Breast epithelium (tissue), 4 donors: ENCODE results near the gene MRTFA. TPM values are rescaled to one million over a fixed set of nuclear protein-coding genes. Genes with fewer than 3 reads are reported as not detected.
A peak's percentile ranks its signal among the peaks of the same experiment; 100 is the strongest.
"Not testable (repeated sequence)": the region's sequence is repeated elsewhere in the genome, so short reads cannot be mapped to it uniquely, and the experiment has no call there.

Experiments used
- DNase-seq, 2 donors: peaks; one replicate each; pipeline ENCODE4 v3.0.0-alpha.2; 2019; ENCODE audit warnings: low spot score in 2 of 2
- H3K27ac ChIP-seq, 2 donors: fragments of 200-600 bp; sonication (generic) in 1 of 2; one replicate each; pipeline ENCODE4 v1.5.1; 2016 to 2019; ENCODE audit warnings: mild to moderate bottlenecking in 1 of 2
- H3K27me3 ChIP-seq, 2 donors: fragments of 200-600 bp; sonication (generic) in 1 of 2; one replicate each; pipeline versions ENCODE4 v1.5.1 to v1.6.0; 2017 to 2019; ENCODE audit warnings: control low read depth in 1 of 2, mild to moderate bottlenecking in 1 of 2
- H3K36me3 ChIP-seq: fragments of 200-600 bp; one replicate; pipeline ENCODE4 v1.5.1; 2019
- H3K4me1 ChIP-seq, 2 donors: fragments of 200-600 bp; sonication (generic); one replicate each; pipeline ENCODE4 v1.5.1; 2016 to 2019; ENCODE audit warnings: control low read depth in 1 of 2
- H3K4me3 ChIP-seq, 3 donors: fragments of 200-600 bp; sonication (generic); 1 replicate in 2 of 3; 2 replicates in 1 of 3; pipeline ENCODE4 v1.5.1; 2016 to 2019; ENCODE audit warnings: mild to moderate bottlenecking in 3 of 3, moderate library complexity in 2 of 3
- H3K9me3 ChIP-seq, 2 donors: fragments of 200-600 bp; sonication (generic) in 1 of 2; one replicate each; pipeline ENCODE4 v1.5.1; 2016 to 2019; ENCODE audit warnings: control low read depth in 1 of 2
- CTCF ChIP-seq, 3 donors: fragments of 450-650 bp; IDR thresholded peaks; one replicate each; pipeline ENCODE4 v1.5.1; 2016 to 2017; ENCODE audit warnings: antibody characterized with exemption in 3 of 3, mild to moderate bottlenecking in 3 of 3, moderate library complexity in 3 of 3
- POLR2A ChIP-seq: fragments of 450-650 bp; IDR thresholded peaks from one replicate; pipeline ENCODE4 v1.6.1; 2016; ENCODE audit warnings: antibody characterized with exemption, mild to moderate bottlenecking, moderate library complexity
- POLR2AphosphoS5 ChIP-seq, 3 donors: sonication (generic); formaldehyde crosslinking; IDR thresholded peaks; one replicate each; pipeline ENCODE4 v1.6.1; 2017; ENCODE audit warnings: antibody characterized with exemption in 3 of 3
- intact Hi-C: fragments of 100-400 bp; cut with DNase I; formaldehyde crosslinking; loops from one replicate; pipeline ENCODE4 v1.15.1; 2023; ENCODE audit warnings: low total_unique reads
- total RNA-seq, 3 donors: library from RNA; depleted of rRNA; stranded (reverse); fragments of >200 nt; gene quantifications; one replicate each; pipeline ENCODE4 v1.1.0, GENCODE V29; 2016

MRTFA gene
- total RNA-seq, 3 donors from 2014 or later: 47.0 to 69.2 (median 65.7) TPM

GRCh38 chr22:40603088-40603605, 33.4 kb downstream of the MRTFA start:
- peaks cover 4 to 8% of the 10 kb centered on the region in 2 donors for H3K4me1 ChIP-seq
- DNase-seq: no peak
- no peak for TF ChIP-seq CTCF (IDR thresholded peaks at IDR 0.05)
- TF ChIP-seq POLR2AphosphoS5 (IDR thresholded peaks at IDR 0.05): no peak
- no peak for TF ChIP-seq POLR2A
- H3K36me3 ChIP-seq: no peaks in the 10 kb centered on the region
- peak overlapping the region; percentile 10 to 66 for H3K27ac ChIP-seq
- no peaks in the 10 kb centered on the region for H3K27me3 ChIP-seq
- no peak overlapping the region for H3K4me3 ChIP-seq
- intact Hi-C loops: no loop called here
- H3K9me3 ChIP-seq: no peaks in the 10 kb centered on the region

- H3K4me1 ChIP-seq: peaks cover 4 to 8% of the 10 kb centered on the region in 2 donors
- intact Hi-C loops: no loop called here
Measured at GRCh38 chr22:40602231-40602630, 34.3 kb downstream of the MRTFA start.

GRCh38 chr22:40599731-40600130, 36.8 kb downstream of the MRTFA start:
- TF ChIP-seq POLR2AphosphoS5 (IDR thresholded peaks at IDR 0.05): no peak
- TF ChIP-seq POLR2A: no peak
- no peak for TF ChIP-seq CTCF (IDR thresholded peaks at IDR 0.05)
- Histone ChIP-seq H3K36me3 (no peaks in the 10 kb centered on the region), H3K4me3 (no peak overlapping the region), H3K4me1 (peaks cover 0 to 4% of the 10 kb centered on the region in 2 donors), H3K27ac (no peak overlapping the region), H3K9me3 (no peaks in the 10 kb centered on the region), H3K27me3 (no peaks in the 10 kb centered on the region)
- no peak for DNase-seq
- intact Hi-C loops: no loop called here

More at GRCh38 chr22:40602231-40602630, 34.3 kb downstream of the MRTFA start:
- Histone ChIP-seq H3K27ac (peak overlapping the region; percentile 8 to 66), H3K36me3 (no peaks in the 10 kb centered on the region), H3K27me3 (no peaks in the 10 kb centered on the region), H3K4me3 (no peak overlapping the region), H3K9me3 (no peaks in the 10 kb centered on the region)
- DNase-seq: no peak
- TF ChIP-seq POLR2A (no peak), CTCF (IDR thresholded peaks at IDR 0.05) (no peak), POLR2AphosphoS5 (IDR thresholded peaks at IDR 0.05) (no peak)

GRCh38 chr22:40598712-40599111, 37.8 kb downstream of the MRTFA start:
- H3K9me3 ChIP-seq, DNase-seq, H3K27me3 ChIP-seq, H3K36me3 ChIP-seq, intact Hi-C loops, H3K27ac ChIP-seq, H3K4me3 ChIP-seq, H3K4me1 ChIP-seq: not testable (repeated sequence)

GRCh38 chr22:40597526-40598430, 38.7 kb downstream of the MRTFA start:
- intact Hi-C loops: no loop called here
- TF ChIP-seq CTCF (IDR thresholded peaks at IDR 0.05) (no peak), POLR2AphosphoS5 (IDR thresholded peaks at IDR 0.05) (no peak), POLR2A (no peak)
- H3K4me1 ChIP-seq: peaks cover 0 to 4% of the 10 kb centered on the region in 2 donors

More at GRCh38 chr22:40597526-40598430, 38.7 kb downstream of the MRTFA start:
- H3K36me3 ChIP-seq: no peaks in the 10 kb centered on the region
- H3K4me3 ChIP-seq: peak overlapping the region in 1 of 3 donors; percentile 10
- H3K9me3 ChIP-seq: no peaks in the 10 kb centered on the region
- H3K27ac ChIP-seq: peak overlapping the region; percentile 32 to 59
- no peaks in the 10 kb centered on the region for H3K27me3 ChIP-seq
- no peak for DNase-seq
